Testis (tissue), 3 donors: ENCODE data around the gene KCNJ5. TPM values are rescaled to one million over a fixed set of nuclear protein-coding genes. Genes with fewer than 3 reads are reported as not detected.

Experiments
- DNase-seq: peaks from one replicate; pipeline ENCODE4 v3.0.0-alpha.2; 2019
- H3K27ac ChIP-seq, 2 donors: fragments of 200-600 bp; sonication (generic); one replicate each; pipeline ENCODE4 v1.5.1; 2019
- H3K27me3 ChIP-seq: fragments of 200-600 bp; sonication (generic); one replicate; pipeline ENCODE4 v1.5.1; 2019
- H3K36me3 ChIP-seq: fragments of 200-600 bp; sonication (generic); one replicate; pipeline ENCODE4 v1.5.1; 2017; ENCODE audit warnings: low read depth; ENCODE audit errors: missing control alignments
- H3K4me1 ChIP-seq: fragments of 200-600 bp; sonication (generic); one replicate; pipeline ENCODE4 v1.5.1; 2019
- H3K4me3 ChIP-seq, 2 donors: fragments of 200-600 bp; sonication (generic); one replicate each; pipeline ENCODE4 v1.5.1; 2017 to 2019
- H3K9me3 ChIP-seq: fragments of 200-600 bp; sonication (generic); one replicate; pipeline ENCODE4 v1.5.1; 2017
- CTCF ChIP-seq, 3 experiments: fragments of 450-650 bp in 2 of 3; fragments of 200-600 bp in 1 of 3; sonication (generic) in 1 of 3; IDR thresholded peaks; one replicate each; pipeline ENCODE4 v1.5.1; 2016 to 2019; ENCODE audit warnings: antibody characterized with exemption in 3 of 3, mild to moderate bottlenecking in 2 of 3, moderate library complexity in 1 of 3
- POLR2A ChIP-seq: fragments of 450-650 bp; IDR thresholded peaks from one replicate; pipeline ENCODE4 v1.6.1; 2017; ENCODE audit warnings: antibody characterized with exemption, mild to moderate bottlenecking, moderate library complexity
- WGBS, 2 donors: methylation state at CpG; one replicate each; pipeline ENCODE4 v1.1.5; 2018; 5-methylcytosine and 5-hydroxymethylcytosine counted together
- intact Hi-C: fragments of 100-400 bp; cut with DNase I; formaldehyde crosslinking; loops from one replicate; pipeline ENCODE4 v1.15.1; 2023; ENCODE audit warnings: low total_unique reads
- polyA plus RNA-seq: library from polyadenylated mRNA; stranded (reverse); fragments of 350-450 nt; fragmentation: Illumina TruSeq; extraction: RNeasy Lipid Tissue Mini Kit (QIAGEN cat#74804); gene quantifications from one replicate; pipeline ENCODE4 v1.2.3, GENCODE V29; 2014; ENCODE audit warnings: low read depth, low replicate concordance; ENCODE audit not compliant: insufficient read depth
- total RNA-seq, 2 donors: library from RNA; depleted of rRNA; stranded (reverse); fragments of >200 nt; gene quantifications; one replicate each; pipeline ENCODE4 v1.2.3, GENCODE V29; 2016

Gene KCNJ5
- total and polyA plus RNA-seq, 3 donors from 2014 or later, result 0.55 to 2.1 (median 1.5) TPM

GRCh38 chr11:128929468-128929867, 38.3 kb downstream of the KCNJ5 start:
- Histone ChIP-seq H3K4me1 (no peaks in the 10 kb centered on the region), H3K27ac (no peak overlapping the region), H3K4me3 (no peak overlapping the region), H3K27me3 (no peaks in the 10 kb centered on the region), H3K36me3 (no peaks in the 10 kb centered on the region), H3K9me3 (no peaks in the 10 kb centered on the region)
- TF ChIP-seq CTCF (IDR thresholded peaks at IDR 0.05) (no peak), POLR2A (no peak)
- 75 to 80% methylated on average over 4 to 5 of the region's 5 CpGs for WGBS, 2 donors
- DNase-seq, result no peak
- intact Hi-C loops, result no loop called here

- Histone ChIP-seq H3K27me3 (no peaks in the 10 kb centered on the region), H3K27ac (no peak overlapping the region), H3K9me3 (no peaks in the 10 kb centered on the region), H3K36me3 (no peaks in the 10 kb centered on the region), H3K4me3 (no peak overlapping the region), H3K4me1 (no peaks in the 10 kb centered on the region)
- 65 to 68% methylated on average over 11 to 12 of the region's 12 CpGs for WGBS, 2 donors
- no peak for TF ChIP-seq CTCF (IDR thresholded peaks at IDR 0.05)
- no peak for TF ChIP-seq POLR2A
- DNase-seq, result no peak
- intact Hi-C loops, result no loop called here
Measured at GRCh38 chr11:128929991-128930390, 38.8 kb downstream of the KCNJ5 start.

GRCh38 chr11:128931066-128931465, 39.9 kb downstream of the KCNJ5 start:
- Histone ChIP-seq H3K36me3 (no peaks in the 10 kb centered on the region), H3K27me3 (no peaks in the 10 kb centered on the region), H3K4me1 (no peaks in the 10 kb centered on the region), H3K9me3 (no peaks in the 10 kb centered on the region), H3K27ac (no peak overlapping the region), H3K4me3 (no peak overlapping the region)
- no peak for DNase-seq
- TF ChIP-seq CTCF (IDR thresholded peaks at IDR 0.05) (no peak), POLR2A (no peak)
- intact Hi-C loops, result no loop called here
- WGBS, 2 donors, result 78 to 87% methylated on average over 3 of the region's 3 CpGs

- TF ChIP-seq CTCF (IDR thresholded peaks at IDR 0.05) (no peak), POLR2A (no peak)
- no peaks in the 10 kb centered on the region for H3K9me3 ChIP-seq
- WGBS, 2 donors, result 79 to 91% methylated on average over 6 of the region's 6 CpGs
- H3K27ac ChIP-seq, result no peak overlapping the region
- H3K27me3 ChIP-seq, result no peaks in the 10 kb centered on the region
- H3K4me3 ChIP-seq, result no peak overlapping the region
- H3K36me3 ChIP-seq, result no peaks in the 10 kb centered on the region
- intact Hi-C loops, result no loop called here
- DNase-seq, result no peak
- no peaks in the 10 kb centered on the region for H3K4me1 ChIP-seq
Measured at GRCh38 chr11:128931668-128932067, 40.5 kb downstream of the KCNJ5 start.

GRCh38 chr11:128933481-128934178, 42.5 kb downstream of the KCNJ5 start:
- H3K27ac ChIP-seq, result no peak overlapping the region
- H3K27me3 ChIP-seq, result no peaks in the 10 kb centered on the region
- H3K4me1 ChIP-seq, result no peaks in the 10 kb centered on the region
- no peak overlapping the region for H3K4me3 ChIP-seq
- no peaks in the 10 kb centered on the region for H3K36me3 ChIP-seq
- 86 to 94% methylated on average over 6 to 7 of the region's 7 CpGs for WGBS, 2 donors
- DNase-seq, result no peak
- no peak for TF ChIP-seq POLR2A
- TF ChIP-seq CTCF (IDR thresholded peaks at IDR 0.05), result no peak
- intact Hi-C loops, result no loop called here
- no peaks in the 10 kb centered on the region for H3K9me3 ChIP-seq
